Activated CD4-positive, alpha-beta T cell treated with anti-CD3 and anti-CD28 coated beads for 1 hour (primary cell): ENCODE results near the gene KRTAP10-8.
"Not testable (repeated sequence)": the region's sequence is repeated elsewhere in the genome, so short reads cannot be mapped to it uniquely, and the experiment has no call there.

ENCODE experiments used
- DNase-seq: peaks from one replicate; pipeline ENCODE4 v3.0.0-alpha.2; 2020

Gene KRTAP10-8

DNA sequence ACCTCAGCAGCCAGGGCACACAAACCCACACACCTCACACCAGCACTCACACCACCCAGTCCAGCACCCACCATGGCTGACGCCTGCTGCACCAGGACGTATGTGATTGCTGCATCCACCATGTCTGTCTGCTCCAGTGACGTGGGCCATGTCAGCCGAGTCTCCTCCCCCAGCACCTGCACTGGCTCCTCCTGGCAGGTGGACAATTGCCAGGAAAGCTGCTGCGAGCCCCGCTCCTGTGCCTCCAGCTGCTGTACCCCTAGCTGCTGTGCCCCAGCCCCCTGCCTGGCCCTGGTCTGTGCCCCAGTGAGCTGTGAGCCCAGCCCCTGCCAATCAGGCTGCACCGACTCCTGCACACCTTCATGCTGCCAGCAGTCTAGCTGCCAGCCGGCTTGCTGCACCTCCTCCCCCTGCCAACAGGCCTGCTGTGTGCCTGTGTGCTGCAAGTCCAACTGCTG is at the start of gene KRTAP10-8:
Gene KRTAP10-8 (plus strand): TSS at position 51 of the 458 bp plus-strand sequence. CDS start 22 bp downstream, at position 73.
- DNase-seq: no peak

GRCh38 chr21:44564099-44564498 is 47.8 kb upstream of the KRTAP10-8 start:
- DNase-seq: no peak

DNA sequence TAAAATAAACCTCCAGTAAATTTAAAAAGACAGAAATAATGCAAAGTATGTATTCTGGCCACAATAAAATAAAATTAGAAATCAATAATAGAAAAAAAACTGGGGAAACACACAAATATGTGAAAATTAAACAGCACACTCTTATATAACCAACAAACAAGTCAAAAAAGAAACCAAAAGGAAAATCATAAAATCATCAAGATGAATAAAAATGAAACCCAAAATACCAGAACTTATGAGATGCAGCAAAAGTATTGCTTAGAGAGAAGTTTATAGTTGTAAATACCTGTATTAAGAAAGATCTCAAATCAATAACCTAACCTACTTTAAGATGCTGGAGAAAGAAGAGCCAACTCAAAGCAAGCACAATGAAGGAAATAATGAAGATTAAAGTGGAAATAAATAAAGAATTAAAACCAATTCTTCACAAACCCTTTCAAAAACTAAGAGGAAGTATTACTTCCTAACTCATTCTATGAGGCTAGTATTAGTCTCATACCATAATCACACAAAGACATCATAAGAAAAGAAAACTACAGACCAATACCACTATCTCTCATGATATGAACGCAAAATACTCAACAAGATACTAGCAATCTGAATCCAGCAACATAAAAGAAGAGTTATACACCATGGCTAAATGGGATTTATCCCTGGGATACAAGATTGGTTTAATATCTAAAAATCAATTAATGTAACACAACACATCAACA is 46.8 kb upstream of the KRTAP10-8 start:
- DNase-seq: no peak

DNA sequence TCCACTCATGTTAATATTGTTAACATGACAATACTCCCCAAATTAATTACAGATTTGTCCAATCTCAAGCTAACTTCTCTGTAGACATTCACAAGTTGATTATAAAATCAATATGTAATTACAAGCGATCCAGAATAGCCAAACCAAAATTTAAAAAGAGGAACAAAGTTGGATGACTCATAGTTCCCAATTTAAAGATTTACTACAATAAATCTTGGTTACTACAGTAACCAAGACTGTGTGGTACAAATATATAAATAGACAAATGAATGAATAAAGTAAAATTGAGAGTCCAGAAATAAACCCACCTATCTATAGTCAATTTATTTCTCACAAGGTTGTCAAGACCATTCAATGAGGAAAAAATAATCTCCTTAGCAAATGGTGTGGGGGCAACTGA is 45.5 kb upstream of the KRTAP10-8 start:
- no peak for DNase-seq

GRCh38 chr21:44567481-44568171 is 44.3 kb upstream of the KRTAP10-8 start:
- no peak for DNase-seq

DNA sequence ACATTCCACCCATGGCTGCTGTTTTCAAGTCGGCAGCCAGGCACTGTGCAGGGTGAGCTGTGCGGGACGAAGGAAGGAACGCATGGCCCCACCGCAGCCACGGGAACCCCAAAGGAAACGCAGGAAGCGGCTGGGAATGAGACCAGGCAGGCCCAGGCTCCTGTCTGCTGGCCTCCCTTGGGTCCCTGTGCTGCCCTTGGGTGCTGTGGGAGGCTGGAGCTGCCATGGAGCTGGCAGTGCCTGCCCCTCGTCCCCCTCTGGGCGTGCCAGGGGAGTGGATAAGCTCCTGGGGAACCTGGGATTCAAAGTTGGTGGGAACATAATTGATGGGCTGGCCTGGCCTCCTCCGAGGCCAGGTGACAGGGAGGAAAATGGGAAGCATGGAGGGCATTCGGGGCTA is 43.6 kb upstream of the KRTAP10-8 start:
- no peak for DNase-seq

GRCh38 chr21:44568667-44569556 is 43.0 kb upstream of the KRTAP10-8 start:
- DNase-seq: no peak

DNA sequence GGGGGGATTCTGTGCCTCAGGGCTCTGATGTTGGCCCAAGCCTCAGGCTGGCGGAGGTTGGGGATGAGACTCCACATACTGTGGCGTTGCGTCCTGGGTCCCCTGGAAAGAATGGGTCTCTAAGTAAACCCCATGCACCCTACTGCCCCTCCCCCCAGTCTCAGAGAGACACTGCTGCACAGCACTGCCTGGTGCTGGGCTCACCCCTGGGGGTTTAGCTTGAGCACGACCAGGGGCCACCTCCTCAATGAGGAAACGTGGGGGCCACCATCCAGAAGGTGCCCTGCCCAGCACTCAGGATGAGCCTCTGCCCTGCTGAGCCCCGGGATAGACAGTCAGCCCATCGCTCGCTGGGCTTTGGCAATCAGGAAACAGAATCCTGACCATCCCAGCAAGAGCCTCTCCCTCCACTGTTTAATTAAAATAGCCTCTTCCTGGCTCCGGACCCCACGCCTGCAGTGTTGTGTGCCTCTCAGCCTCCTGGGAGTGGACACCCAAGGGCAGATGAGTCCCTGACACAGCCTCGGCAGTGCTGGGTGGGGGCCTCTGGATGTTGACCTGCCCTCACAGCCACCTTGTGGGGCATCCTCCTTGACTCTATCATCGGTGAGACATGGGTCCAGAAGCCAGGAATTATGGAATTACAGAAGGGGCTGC is 41.9 kb upstream of the KRTAP10-8 start:
- no peak for DNase-seq

DNA sequence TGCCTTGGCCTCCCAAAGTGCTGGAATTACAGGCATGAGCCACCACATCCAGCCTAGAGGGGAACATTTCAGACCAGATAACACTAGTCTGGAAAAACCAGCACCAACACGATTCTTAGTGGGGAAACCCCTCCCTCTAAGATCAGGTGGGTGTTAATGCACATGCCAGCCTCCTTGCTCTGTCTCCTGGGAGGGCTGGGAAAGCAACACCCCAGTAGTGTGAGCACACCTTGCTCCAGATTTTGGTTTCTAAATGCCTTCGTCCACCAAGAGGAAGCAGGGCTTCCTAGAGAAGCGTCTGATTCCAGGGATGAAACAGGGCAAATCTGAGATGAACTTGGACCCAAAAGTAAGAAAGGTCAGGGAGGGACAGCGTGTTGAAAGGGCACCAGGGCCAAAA is 40.6 kb upstream of the KRTAP10-8 start:
- DNase-seq: no peak

- no peak for DNase-seq
Observed at GRCh38 chr21:44571844-44572782, 39.8 kb upstream of the KRTAP10-8 start.

DNA sequence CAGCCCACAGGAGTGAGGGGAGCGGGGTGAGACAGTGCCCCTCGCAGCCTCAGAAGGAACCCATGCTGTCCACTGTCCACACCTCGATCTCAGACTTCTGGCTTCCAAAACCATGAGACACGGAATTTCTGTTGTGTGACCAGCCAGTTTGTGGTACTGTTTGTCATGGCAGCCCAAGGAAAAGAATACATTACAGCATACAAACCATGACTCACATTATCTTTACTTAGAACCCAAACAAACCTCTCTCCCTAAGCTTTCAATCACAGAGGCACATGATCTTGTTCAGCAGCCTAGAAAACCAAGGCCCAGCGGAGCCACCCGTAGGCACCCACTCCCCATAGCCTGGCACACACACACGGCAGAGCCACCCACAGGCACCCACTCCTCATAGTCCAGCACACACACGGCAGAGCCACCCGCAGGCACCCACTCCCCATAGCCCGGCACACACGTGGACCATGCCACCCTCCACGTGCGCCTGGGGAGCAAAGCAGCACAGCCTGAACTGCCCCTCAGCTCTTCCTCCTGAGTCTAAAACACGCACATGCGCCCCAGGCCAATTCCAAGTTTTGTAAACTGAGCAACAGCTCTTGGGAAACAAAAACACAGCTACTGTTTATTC is 38.8 kb upstream of the KRTAP10-8 start:
- no peak for DNase-seq

DNA sequence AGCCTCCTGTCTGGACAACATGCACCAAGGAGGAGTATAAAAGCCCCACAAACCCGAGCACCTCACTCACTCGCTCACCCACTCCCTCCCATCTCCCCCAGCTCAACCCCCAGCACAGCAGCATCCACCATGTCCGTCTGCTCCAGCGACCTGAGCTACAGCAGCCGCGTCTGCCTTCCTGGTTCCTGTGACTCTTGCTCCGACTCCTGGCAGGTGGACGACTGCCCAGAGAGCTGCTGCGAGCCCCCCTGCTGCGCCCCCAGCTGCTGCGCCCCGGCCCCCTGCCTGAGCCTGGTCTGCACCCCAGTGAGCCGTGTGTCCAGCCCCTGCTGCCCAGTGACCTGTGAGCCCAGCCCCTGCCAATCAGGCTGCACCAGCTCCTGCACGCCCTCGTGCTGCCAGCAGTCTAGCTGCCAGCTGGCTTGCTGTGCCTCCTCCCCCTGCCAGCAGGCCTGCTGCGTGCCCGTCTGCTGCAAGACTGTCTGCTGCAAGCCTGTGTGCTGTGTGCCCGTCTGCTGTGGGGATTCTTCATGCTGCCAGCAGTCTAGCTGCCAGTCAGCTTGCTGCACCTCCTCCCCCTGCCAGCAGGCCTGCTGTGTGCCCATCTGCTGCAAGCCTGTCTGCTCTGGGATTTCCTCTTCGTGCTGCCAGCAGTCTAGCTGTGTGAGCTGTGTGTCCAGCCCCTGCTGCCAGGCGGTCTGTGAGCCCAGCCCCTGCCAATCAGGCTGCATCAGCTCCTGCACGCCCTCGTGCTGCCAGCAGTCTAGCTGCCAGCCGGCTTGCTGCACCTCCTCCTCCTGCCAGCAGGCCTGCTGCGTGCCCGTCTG is 38.0 kb upstream of the KRTAP10-8 start, which contains the start of gene KRTAP10-4:
Gene KRTAP10-4 (plus strand): TSS at position 100 of the 827 bp plus-strand sequence. CDS start 30 bp downstream, at position 130.
- DNase-seq: not testable (repeated sequence)

DNA sequence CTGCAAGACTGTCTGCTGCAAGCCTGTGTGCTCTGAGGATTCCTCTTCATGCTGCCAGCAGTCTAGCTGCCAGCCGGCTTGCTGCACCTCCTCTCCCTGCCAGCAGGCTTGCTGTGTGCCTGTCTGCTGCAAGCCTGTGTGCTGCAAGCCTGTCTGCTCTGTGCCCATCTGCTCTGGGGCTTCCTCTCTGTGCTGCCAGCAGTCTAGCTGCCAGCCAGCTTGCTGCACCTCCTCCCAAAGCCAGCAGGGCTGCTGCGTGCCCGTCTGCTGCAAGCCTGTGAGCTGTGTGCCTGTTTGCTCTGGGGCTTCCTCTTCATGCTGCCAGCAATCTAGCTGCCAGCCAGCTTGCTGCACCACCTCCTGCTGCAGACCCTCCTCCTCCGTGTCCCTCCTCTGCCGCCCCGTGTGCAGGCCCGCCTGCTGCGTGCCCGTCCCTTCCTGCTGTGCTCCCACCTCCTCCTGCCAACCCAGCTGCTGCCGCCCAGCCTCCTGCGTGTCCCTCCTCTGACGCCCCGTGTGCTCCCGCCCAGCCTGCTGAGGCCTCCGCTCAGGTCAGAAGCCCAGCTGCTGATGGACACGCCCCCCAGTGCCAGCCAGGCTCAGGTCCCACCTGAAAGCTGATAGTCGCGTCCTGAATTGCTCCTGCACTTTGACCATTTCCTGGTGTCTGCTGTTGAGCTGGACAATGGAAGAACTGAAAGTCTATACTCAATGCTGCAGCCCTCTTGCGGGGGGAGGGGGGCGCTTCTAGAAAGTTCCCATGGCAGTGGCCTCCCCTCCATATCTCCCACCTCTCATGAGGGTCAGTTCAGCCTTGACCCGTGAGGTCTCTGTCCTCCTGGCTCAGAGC is 37.2 kb upstream of the KRTAP10-8 start:
- no peak for DNase-seq

DNA sequence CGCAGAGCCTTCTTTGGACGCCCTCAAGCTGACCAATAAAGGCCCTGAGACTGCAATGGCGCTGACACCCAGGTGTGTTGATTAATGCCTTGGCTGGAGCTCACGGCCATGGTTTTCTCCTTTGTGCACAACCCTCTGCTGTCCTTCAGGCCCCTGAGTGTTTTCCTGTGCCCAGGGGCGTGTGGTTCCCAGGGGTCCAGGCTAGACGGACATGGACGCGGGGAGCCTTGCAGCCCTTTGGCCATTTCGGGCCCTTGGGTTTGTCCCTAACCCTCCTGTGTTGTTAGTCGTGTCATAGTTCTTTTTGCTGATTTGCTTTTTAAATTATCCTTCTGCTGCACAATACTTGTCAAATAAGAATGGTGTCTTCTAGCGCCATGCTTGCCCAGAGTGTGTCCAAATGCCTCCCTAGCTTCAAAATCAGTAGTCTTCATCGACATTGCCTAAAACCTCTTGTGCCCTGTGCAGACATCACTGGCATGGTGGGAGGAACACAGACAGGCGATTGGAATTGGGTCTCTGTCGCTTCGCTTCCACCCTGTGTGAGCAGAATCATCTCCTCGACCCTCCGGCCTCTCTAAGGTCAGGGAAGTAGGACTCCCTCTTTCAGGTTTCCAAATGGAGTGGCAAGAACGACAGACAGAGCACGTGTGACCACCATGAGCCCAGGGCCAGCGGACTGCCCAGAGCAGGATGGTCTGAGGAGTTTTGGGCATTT is 36.4 kb upstream of the KRTAP10-8 start:
- DNase-seq: no peak

DNA sequence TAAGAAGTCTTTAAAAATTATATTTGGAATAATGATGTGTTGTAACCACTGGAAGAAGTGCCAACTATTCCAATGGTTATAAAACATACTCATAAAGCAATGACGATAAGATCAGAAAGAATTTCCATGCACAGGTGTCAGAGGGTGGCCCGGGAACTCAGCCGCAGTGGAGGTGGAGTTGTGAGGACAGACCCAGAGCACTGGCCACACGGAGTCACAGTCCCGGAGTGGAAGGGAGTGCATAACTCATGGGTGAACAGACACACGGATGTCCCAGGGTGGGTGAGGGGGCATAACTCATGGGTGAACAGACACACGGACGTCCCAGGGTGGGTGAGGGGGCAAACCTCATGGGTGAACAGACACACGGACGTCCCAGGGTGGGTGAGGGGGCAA is 35.9 kb upstream of the KRTAP10-8 start:
- no peak for DNase-seq

DNA sequence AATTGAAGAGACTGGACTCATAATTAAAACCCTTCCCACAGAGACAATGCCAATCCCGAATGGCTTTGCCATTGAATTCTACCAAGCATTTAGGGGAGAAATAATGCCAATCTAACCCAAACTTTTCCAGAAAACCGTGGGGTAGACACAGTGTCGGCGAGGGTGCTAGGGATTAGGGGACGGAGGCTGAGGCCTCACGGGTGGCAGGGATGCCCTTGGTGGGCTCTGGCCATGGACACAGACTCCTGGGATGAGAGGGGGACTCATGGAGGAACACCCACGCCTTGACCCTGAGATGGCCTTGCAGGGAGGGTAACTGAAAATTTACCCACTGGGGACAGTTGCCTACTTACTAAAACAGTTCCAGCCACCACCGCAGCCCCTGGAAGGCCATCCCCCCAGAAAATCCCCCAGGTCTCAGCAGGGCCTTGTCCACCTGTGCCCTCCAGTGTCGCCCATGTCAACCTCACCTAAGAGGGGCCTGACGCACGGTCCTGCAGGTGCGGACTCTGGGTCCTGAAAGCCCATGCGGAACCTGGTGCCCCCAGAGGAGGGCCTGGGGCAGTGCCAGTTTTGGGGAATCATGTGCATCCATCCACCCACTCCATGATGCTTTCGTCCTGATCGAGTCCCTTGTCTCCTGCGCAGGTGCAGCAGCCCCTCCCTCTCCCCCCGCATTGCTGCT is 33.4 kb upstream of the KRTAP10-8 start:
- no peak for DNase-seq

DNA sequence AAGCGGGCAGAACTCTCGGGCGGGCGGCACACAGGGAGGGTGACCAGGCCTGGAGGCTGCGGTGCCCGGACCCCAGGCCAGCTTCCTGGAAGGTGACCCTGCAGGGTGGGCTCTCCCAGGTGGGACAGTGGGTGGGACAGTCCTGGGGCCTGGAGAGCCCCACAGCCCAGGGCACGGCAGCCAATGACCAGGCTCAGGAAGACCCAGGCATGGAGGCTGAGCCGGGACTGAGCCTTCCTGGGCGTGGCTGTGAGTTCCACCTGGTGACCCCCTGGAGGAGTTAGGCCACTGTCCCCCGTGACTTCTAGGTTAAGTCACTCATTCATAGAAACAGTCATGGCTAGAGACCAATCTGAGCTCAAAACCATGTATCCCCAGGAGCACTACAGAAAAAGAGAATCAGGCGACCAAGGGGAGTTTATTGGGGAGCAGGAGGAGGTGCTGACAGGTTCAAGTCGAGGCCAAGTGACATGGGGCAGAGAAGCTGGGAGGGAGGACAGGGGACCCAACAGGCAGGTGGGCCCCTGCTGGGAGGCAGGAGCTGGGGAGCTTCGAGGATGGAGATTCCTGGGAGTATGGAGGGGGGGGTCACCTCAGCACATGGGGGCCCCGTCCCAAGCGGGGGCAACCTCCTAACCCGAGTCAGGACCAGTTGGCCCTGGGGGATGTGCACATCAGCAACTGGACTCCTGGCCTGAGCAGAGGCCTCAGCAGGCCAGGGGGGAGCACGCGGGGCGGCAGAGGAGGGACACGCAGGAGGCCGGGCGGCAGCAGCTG is 32.6 kb upstream of the KRTAP10-8 start:
- no peak for DNase-seq
